Neuronal stem cell (in vitro differentiated cells): ENCODE data around the gene SRXN1.

Experiments used
- DNase-seq: peaks from one replicate; pipeline ENCODE4 v3.0.0-alpha.2; 2013; ENCODE audit warnings: low spot score
- H2AFZ ChIP-seq: one replicate; pipeline ENCODE4 v1.6.1; 2013; ENCODE audit warnings: mild to moderate bottlenecking, low read length, inconsistent platforms
- H2AK5ac ChIP-seq: 2 replicates; pipeline ENCODE4 v1.6.1; 2013; ENCODE audit warnings: low read depth, mild to moderate bottlenecking, inconsistent platforms, low read length, moderate library complexity, mixed read lengths
- H2BK120ac ChIP-seq: 2 replicates; pipeline ENCODE4 v1.6.1; 2013; ENCODE audit warnings: low read depth, mild to moderate bottlenecking, inconsistent platforms, low read length, moderate library complexity, mixed read lengths
- H2BK12ac ChIP-seq: one replicate; pipeline ENCODE4 v1.6.1; 2013; ENCODE audit warnings: low read length, inconsistent platforms
- H2BK15ac ChIP-seq: 2 replicates; pipeline ENCODE4 v1.6.1; 2013; ENCODE audit warnings: mild to moderate bottlenecking, low read length, inconsistent platforms, mixed read lengths
- H2BK5ac ChIP-seq: one replicate; pipeline ENCODE4 v1.6.1; 2013; ENCODE audit warnings: inconsistent platforms, mild to moderate bottlenecking, low read length, moderate library complexity
- H3K14ac ChIP-seq: one replicate; pipeline ENCODE4 v1.6.1; 2013; ENCODE audit warnings: low read length, inconsistent platforms
- H3K18ac ChIP-seq: 2 replicates; pipeline ENCODE4 v1.6.1; 2013; ENCODE audit warnings: low read length, inconsistent platforms
- H3K23ac ChIP-seq: 2 replicates; pipeline ENCODE4 v1.6.1; 2013; ENCODE audit warnings: low read depth, mild to moderate bottlenecking, mixed read lengths, low read length, inconsistent platforms; ENCODE audit not compliant: poor library complexity
- H3K27ac ChIP-seq: replicated peaks from 3 replicates; pipeline ENCODE4 v1.5.1; 2013; ENCODE audit warnings: low read length, inconsistent platforms
- H3K27me3 ChIP-seq, 3 experiments: 2 replicates each; pipeline ENCODE4 v1.6.1; 2013; ENCODE audit warnings: low read length in 3 of 3, mild to moderate bottlenecking in 2 of 3, inconsistent platforms in 1 of 3, low read depth in 1 of 3, mixed read lengths in 1 of 3, moderate library complexity in 1 of 3; ENCODE audit not compliant: control insufficient read depth in 3 of 3, insufficient read depth in 3 of 3
- H3K36me3 ChIP-seq, 2 donors: replicated peaks in 1 of 2; 2 replicates each; pipeline ENCODE4 v1.6.1; 2013; ENCODE audit warnings: low read length in 2 of 2; ENCODE audit not compliant: control insufficient read depth in 2 of 2, insufficient read depth in 2 of 2
- H3K4ac ChIP-seq: 2 replicates; pipeline ENCODE4 v1.6.1; 2013; ENCODE audit warnings: inconsistent platforms, mild to moderate bottlenecking, low read length, moderate library complexity
- H3K4me1 ChIP-seq, 2 donors: 1 replicate in 1 of 2; 2 replicates in 1 of 2; pipeline ENCODE4 v1.6.1; 2013; ENCODE audit warnings: low read length in 2 of 2, low read depth in 1 of 2; ENCODE audit not compliant: control insufficient read depth in 2 of 2, insufficient read depth in 1 of 2
- H3K4me2 ChIP-seq: one replicate; pipeline ENCODE4 v1.6.1; 2013; ENCODE audit warnings: mild to moderate bottlenecking, low read length, inconsistent platforms; ENCODE audit not compliant: insufficient read depth, poor library complexity, severe bottlenecking
- H3K4me3 ChIP-seq, 2 donors: 2 replicates each; pipeline ENCODE4 v1.5.1; 2013; ENCODE audit warnings: low read length in 2 of 2, mild to moderate bottlenecking in 2 of 2, inconsistent platforms in 1 of 2, moderate library complexity in 1 of 2
- H3K79me1 ChIP-seq: one replicate; pipeline ENCODE4 v1.6.1; 2013; ENCODE audit warnings: low read depth, mild to moderate bottlenecking, inconsistent platforms, low read length, moderate library complexity
- H3K9ac ChIP-seq: one replicate; pipeline ENCODE4 v1.6.1; 2013; ENCODE audit warnings: mild to moderate bottlenecking, low read depth, low read length, inconsistent platforms; ENCODE audit not compliant: poor library complexity
- H3K9me3 ChIP-seq, 2 donors: replicated peaks in 1 of 2; 2 replicates each; pipeline versions ENCODE3 to v1.6.1; 2013; ENCODE audit warnings: low read length in 2 of 2, mild to moderate bottlenecking in 2 of 2, inconsistent platforms in 1 of 2, low read depth in 1 of 2, mixed read lengths in 1 of 2, moderate library complexity in 1 of 2; ENCODE audit not compliant: control insufficient read depth in 2 of 2, insufficient read depth in 1 of 2
- H4K8ac ChIP-seq: one replicate; pipeline ENCODE4 v1.6.1; 2013; ENCODE audit warnings: low read depth, mild to moderate bottlenecking, inconsistent platforms, low read length, moderate library complexity
- H4K91ac ChIP-seq: one replicate; pipeline ENCODE4 v1.6.1; 2013; ENCODE audit warnings: low read length, low read depth, mild to moderate bottlenecking, inconsistent platforms; ENCODE audit not compliant: poor library complexity
- WGBS, 2 donors: extraction: QIAGEN DNeasy Blood & Tissue Kit; methylation state at CpG; one replicate each; pipeline ENCODE4 v1.1.7; 2013; ENCODE audit warnings: missing lambda C conversion rate in 2 of 2, mixed read lengths in 1 of 2; ENCODE audit not compliant: insufficient read length in 2 of 2, insufficient replicate concordance in 1 of 2; ENCODE audit errors: extremely low coverage in 2 of 2; 5-methylcytosine and 5-hydroxymethylcytosine counted together

Gene SRXN1

DNA sequence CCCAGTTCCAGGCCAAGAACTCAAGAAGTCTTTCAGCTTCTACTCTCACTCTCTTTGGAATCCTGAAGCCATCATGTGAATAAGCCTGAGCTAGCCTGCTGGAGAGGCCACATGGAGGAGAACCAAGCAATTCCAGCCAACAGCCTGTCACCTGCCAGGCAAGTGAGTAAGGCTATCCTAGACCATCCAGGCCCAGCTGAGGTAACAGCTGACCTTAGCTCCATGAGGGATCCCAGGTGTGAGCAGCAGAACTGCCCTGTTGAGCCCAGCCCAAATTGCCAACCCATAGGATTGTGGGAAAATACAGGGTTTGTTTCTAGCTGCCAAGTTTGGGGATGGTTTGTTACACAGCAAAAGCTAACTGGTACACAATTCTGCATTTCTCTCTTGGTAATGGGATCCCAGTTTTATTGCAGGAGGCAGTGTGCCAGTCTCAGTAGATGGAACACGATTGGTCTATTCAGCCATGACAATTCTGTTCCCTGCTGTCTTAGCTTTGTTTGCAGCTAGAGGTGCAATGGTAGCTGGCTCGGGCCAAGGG lies 5.5 kb downstream of the SRXN1 start:
- Histone ChIP-seq H3K27ac (no peak overlapping the region), H2BK12ac (no peak overlapping the region), H2AFZ (no peak overlapping the region), H3K14ac (no peak overlapping the region), H2BK5ac (no peak overlapping the region), H3K9ac (no peak overlapping the region), H2AK5ac (no peak overlapping the region), H3K4me2 (no peak overlapping the region), H3K27me3 (no peaks in the 10 kb centered on the region), H3K4ac (no peak overlapping the region), H2BK120ac (no peak overlapping the region), H4K91ac (no peak overlapping the region), H3K18ac (no peak overlapping the region), H2BK15ac (no peak overlapping the region), H3K4me3 (no peak overlapping the region), H3K79me1 (no peaks in the 10 kb centered on the region), H3K23ac (no peak overlapping the region), H4K8ac (no peak overlapping the region), H3K36me3 (peaks cover 9 to 34% of the 10 kb centered on the region in 2 donors), H3K4me1 (peaks cover 2 to 7% of the 10 kb centered on the region in 2 donors), H3K9me3 (peaks cover 0 to 2% of the 10 kb centered on the region in 2 donors)
- no CpG with 5 or more reads among the region's 2 CpGs for WGBS, 2 donors
- no peak for DNase-seq

DNA sequence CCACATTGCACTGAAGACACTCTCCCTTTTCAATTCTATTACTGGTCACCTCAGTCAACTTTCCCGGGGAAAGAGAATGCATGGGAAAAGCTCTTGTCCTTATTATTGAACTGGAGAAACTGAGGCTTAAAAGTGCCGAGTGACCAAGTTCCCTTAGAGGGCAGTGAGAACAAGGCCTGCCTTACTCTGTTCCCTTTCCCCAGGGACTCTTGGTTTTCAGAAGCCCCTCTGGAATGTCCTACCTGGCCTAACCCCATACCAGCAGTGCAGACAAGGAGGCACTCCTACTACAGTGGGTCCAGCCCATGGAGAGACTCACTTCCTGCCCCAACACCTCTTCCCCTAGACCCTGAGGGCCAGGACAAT lies 6.1 kb downstream of the SRXN1 start:
- Histone ChIP-seq H2BK120ac (no peak overlapping the region), H3K79me1 (no peaks in the 10 kb centered on the region), H3K4me1 (no peaks in the 10 kb centered on the region), H3K4me2 (no peak overlapping the region), H4K91ac (no peak overlapping the region), H3K27me3 (no peaks in the 10 kb centered on the region), H3K36me3 (peaks cover 9 to 34% of the 10 kb centered on the region in 2 donors), H2BK12ac (no peak overlapping the region), H3K14ac (no peak overlapping the region), H2AK5ac (no peak overlapping the region), H2AFZ (no peak overlapping the region), H3K9me3 (peaks cover 0 to 2% of the 10 kb centered on the region in 2 donors), H2BK5ac (no peak overlapping the region), H3K23ac (no peak overlapping the region), H3K9ac (no peak overlapping the region), H3K4ac (no peak overlapping the region), H2BK15ac (no peak overlapping the region), H4K8ac (no peak overlapping the region), H3K27ac (no peak overlapping the region), H3K18ac (no peak overlapping the region), H3K4me3 (no peak overlapping the region)
- WGBS, 2 donors, result no CpG with 5 or more reads among the region's 2 CpGs
- no peak for DNase-seq

DNA sequence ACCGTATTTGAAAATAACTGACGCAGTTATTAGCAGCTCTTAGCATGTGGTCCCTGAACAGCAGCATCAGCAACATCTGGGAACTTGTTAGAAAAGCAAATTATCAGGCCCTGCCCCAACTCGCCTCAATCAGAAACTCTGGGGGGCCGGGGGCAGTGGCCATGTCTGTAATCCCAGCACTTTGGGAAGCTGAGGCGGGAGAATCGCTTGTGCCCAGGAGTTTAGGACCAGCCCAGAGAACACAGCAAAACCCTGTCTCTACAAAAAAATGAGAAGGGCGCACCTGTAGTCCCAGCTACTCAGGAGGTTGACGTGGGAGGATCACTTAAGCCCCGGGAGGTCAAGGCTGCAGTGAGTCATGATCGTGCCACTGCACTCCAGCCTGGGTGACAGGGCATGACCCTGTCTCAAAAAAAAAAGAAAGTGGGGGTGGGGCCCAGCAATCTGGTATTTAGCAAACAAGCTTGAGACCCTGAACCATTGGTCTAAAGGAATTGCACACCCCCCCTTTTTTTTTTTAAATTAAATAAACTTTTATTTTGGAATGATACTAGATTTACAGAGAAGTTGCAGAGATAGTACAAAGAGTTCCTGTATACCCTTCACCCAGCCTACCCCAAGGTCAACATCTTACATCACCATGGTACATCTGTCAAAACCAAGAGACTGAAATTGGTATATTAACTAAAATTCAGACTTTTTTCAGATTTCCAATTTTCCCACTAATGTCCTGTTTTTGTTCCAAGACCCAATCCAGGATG lies 6.7 kb downstream of the SRXN1 start:
- Histone ChIP-seq H3K4me1 (no peaks in the 10 kb centered on the region), H3K4me3 (no peak overlapping the region), H2BK120ac (no peak overlapping the region), H4K91ac (no peak overlapping the region), H3K36me3 (peaks cover 9 to 34% of the 10 kb centered on the region in 2 donors), H3K4me2 (no peak overlapping the region), H2AK5ac (no peak overlapping the region), H2BK15ac (no peak overlapping the region), H3K23ac (no peak overlapping the region), H4K8ac (no peak overlapping the region), H2AFZ (no peak overlapping the region), H3K4ac (no peak overlapping the region), H2BK12ac (no peak overlapping the region), H3K79me1 (no peaks in the 10 kb centered on the region), H3K27ac (no peak overlapping the region), H3K14ac (no peak overlapping the region), H3K9ac (no peak overlapping the region), H2BK5ac (no peak overlapping the region), H3K9me3 (peaks cover 0 to 2% of the 10 kb centered on the region in 2 donors), H3K18ac (no peak overlapping the region), H3K27me3 (no peaks in the 10 kb centered on the region)
- no CpG with 5 or more reads among the region's 10 CpGs for WGBS, 2 donors
- no peak for DNase-seq

DNA sequence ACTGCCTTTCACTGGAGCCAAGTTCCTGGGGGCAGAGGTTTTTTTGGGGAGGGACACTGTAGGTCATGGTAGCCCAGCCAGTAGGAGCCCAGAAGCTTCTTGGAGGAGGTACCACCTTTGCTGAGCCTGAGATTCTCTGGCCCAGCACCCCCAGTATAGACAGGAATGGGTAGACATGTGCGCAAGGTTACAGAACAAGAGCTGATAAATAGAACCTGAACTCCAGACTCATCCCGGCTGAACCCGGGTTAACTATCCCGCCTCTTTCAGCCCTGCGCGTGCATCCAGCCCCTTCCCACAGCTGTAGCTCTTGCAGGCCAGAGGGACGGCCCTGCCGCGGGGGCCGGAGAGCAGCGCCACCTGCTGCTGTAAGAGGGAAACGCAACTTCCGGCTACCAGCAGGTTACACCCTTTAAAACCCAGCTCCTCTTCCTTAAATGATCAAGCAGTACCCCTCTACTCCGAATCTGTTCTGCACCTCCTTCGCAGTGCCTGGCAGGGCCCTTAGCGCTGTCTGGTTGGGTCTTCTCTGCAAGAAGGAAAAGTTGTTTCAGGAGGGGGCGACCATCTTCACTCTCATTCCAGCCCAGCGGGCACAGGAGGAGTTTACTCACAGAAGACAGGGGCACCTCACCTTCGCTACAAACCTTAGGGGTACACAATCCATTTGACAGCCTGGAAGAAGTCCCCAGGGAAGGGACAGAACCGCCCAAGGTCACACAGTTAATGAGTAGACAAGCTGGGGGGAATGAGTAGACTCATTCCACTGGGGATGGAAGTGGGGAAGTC lies 7.5 kb downstream of the SRXN1 start:
- Histone ChIP-seq H3K14ac (no peak overlapping the region), H3K4me2 (no peak overlapping the region), H3K9ac (no peak overlapping the region), H3K23ac (no peak overlapping the region), H2BK15ac (no peak overlapping the region), H3K79me1 (no peaks in the 10 kb centered on the region), H2AFZ (peak overlapping the region; percentile 75), H3K36me3 (peaks cover 9 to 29% of the 10 kb centered on the region in 2 donors), H3K27me3 (peaks cover 0 to 1% (median 0%) of the 10 kb centered on the region in 3 experiments), H3K27ac (no peak overlapping the region), H3K4me1 (no peaks in the 10 kb centered on the region), H2BK120ac (no peak overlapping the region), H2BK12ac (no peak overlapping the region), H4K8ac (no peak overlapping the region), H2BK5ac (no peak overlapping the region), H3K9me3 (peaks cover 0 to 2% of the 10 kb centered on the region in 2 donors), H4K91ac (no peak overlapping the region), H3K4me3 (no peak overlapping the region), H3K18ac (no peak overlapping the region), H3K4ac (no peak overlapping the region), H2AK5ac (no peak overlapping the region)
- WGBS, 2 donors, result no CpG with 5 or more reads among the region's 20 CpGs
- peak; percentile 70 for DNase-seq
